ENCODE data around the gene PALD1.
A peak's percentile ranks its signal among the peaks of the same experiment; 100 is the strongest.
"Not testable (repeated sequence)": the region's sequence is repeated elsewhere in the genome, so short reads cannot be mapped to it uniquely, and the experiment has no call there.

Gene PALD1

DNA sequence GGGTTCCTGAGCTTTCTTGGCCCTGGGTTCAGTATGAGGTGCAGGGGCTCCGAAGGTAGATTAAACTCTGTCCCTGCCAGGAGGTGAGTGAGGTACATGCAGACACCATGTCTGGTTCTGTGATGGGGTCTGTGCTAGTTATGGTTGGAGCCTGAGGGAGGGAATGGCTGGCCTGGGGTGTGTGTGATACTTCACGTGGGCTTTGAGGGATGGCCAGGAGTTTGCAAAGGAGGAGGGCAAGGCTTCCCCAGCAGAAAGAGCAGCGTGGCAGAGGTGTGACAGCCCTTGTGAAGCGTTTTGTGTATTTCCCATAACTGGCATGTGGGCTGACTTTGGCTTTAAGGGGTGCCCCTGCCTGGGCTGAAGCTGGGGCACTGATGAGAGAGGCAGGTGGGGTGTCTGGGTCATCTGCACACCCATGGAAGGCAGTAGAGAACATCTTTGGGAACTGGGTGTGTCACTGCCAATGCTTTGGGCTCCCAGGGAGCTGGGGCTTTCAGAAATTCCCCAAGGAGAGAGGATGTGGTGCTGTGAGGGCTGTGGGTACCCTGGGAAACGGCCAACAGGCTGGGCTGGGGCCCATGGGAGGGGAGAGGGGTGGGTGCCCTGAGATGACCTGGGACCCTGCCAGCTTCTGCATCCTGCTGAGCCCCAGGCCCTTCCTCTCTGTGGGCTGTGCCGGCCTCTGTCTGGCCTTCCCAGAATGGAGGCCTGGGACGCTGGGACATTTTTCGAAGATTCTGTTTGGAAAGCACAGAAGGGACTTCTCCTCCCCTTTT lies 4.6 kb downstream of the PALD1 start:
- no peak for DNase-seq

GRCh38 chr10:70483872-70484271 lies 5.3 kb downstream of the PALD1 start:
- not testable (repeated sequence) for DNase-seq

- no peak for DNase-seq
Observed at GRCh38 chr10:70487824-70488223, 9.3 kb downstream of the PALD1 start.

GRCh38 chr10:70490142-70490541 lies 11.6 kb downstream of the PALD1 start:
- no peak for DNase-seq

GRCh38 chr10:70491614-70492013 lies 13.0 kb downstream of the PALD1 start:
- no peak for DNase-seq

- DNase-seq: peak; percentile 13
Observed at GRCh38 chr10:70492786-70493659, 14.5 kb downstream of the PALD1 start.

- DNase-seq: no peak
Observed at GRCh38 chr10:70493660-70494234, 15.2 kb downstream of the PALD1 start.

DNA sequence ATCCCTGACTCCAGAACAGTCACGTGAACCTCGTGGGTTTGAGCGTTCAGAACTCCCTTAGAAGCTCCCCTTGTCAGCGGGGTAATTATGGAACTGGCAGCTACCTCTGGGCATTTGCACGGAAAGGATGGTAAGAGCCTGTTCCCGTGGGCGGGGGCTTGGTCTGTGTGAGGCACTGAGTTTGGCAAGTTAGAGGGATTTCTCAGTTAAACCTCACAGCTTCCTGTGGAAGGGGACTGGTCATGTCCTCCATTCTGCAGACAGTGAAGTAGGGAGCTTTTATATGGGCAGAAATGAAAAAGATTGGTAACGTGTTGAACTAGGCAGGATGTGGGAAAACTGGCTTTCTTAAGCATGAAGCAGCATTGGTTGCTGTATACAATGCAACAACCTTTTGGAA lies 16.0 kb downstream of the PALD1 start:
- DNase-seq: no peak

GRCh38 chr10:70494966-70495365 lies 16.4 kb downstream of the PALD1 start:
- peak; percentile 13 for DNase-seq

GRCh38 chr10:70495691-70496261 lies 17.2 kb downstream of the PALD1 start:
- DNase-seq: no peak

DNA sequence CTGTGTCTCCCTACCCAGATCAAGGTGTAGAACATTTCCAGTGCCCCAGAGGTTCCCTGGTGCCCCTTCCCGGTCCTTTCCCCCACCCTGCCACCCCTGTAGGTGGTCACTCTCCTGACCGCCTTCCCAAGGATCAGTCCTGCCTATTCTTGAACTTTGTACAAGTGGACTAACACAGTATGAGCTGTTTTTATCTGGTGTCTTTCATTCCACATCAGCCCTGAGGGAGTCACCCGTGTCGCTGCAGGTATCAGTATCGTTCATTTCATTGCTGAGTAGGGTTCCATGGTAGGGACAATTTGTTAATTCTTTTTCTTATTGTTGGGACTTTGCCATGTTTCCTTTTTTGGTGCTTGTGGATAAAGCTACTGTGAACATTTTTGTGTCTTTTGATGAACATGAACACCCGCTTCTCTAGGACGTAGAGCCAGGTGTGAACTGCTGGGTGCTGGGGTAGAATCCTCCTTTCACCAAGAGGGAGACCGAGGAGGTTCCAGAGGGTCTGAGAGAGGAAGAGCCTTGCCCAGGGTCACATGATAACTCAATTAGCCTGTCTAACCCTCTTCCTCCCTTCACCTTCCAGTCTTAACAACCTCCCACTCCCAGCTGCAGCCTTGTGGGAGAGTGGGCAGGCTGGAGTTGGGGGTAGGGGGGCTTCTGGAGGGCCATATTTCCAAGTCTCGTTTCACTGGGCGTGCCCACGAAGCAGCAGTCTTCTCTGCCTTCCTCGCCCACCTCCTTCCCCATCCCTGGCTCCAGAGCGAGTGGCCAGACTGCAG lies 18.0 kb downstream of the PALD1 start:
- no peak for DNase-seq

DNA sequence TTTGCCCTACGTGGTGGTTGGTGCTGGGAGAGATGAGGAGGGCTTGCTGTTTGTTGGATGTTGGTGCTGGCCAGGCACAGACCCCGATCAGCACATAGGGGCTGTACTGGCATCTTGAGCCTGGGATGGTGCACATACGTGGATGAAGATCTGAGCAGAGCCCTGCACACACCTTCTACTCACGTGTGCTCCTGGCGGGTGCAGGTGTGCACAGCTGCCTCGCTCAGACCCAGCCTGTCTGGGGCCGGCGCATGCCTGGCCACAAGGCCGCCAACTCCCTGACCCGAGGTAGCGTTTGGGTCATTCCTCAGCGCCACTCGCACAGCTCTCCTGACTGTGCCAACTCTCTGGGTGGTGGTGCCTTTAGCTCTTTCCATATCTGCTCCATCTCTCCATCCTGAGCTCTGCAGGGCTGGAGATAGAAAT lies 18.6 kb downstream of the PALD1 start:
- no peak for DNase-seq

DNA sequence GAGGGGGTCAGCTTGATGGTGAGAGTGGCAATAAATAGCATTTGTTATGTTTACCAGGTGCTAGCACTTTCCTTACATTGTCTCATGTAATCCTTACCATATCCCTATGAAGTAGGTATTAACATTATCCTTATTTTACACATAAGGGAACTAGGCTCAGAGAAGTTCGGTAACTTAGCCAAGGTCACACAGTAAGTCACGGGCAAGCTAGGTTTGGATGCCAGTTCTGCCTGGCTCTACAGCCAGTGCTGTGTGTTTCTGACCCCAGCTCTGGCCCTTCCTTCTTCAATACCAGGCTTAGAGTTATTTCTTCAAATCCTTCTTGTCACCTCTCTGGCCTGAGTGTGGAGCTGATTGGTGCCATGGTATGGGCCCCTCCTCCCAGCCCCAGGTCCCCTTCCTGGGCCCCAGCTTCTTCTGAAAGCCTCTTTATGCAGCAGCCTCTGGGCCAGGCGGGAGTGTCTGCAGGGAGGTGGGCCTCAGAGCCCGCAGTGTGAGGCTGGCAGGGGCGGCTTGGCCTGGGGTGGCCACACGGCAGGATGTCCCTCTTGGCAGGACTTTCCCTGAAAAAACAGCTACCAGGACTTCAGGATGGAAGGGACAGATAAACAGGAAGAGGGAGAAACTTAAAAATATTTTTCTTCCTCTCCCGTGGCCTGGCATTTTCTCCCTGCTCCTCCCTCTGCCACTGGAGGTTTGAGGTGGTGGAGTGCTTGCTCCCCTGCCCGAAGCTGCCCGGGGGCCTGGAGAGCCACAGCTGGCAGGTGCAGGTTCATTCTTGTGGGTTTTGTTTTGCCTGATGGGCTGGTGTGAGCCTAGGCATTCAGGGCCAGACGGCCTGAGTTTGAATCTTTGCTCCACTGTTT lies 20.6 kb downstream of the PALD1 start:
- DNase-seq: no peak

- no peak for DNase-seq
Observed at GRCh38 chr10:70499836-70500167, 21.2 kb downstream of the PALD1 start.

- no peak for DNase-seq
Observed at GRCh38 chr10:70500368-70500767, 21.8 kb downstream of the PALD1 start.

DNA sequence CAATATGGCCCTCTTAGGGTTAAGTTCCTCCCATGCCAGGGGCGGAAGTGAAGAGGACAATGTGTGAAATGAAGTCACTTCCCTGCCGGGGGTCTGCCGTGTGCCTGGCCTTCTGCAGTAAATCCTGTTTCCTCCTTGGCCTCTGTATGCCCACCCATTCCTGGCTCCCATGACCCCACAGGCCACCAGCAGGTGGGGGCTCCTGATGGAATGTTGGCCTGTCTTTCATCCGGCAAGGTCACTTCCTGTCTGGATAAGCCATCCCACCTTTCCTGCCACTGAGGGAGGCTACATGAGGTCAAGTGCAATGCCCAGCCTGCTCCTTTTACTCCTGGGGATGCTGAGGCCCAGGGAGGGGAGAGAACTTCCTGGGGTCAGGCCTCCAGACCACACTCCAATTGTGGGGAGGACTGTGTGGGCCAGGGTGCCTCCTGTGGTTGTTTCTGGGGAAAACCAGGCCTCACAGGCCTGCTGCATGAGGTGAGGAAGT lies 22.3 kb downstream of the PALD1 start:
- no peak for DNase-seq

- DNase-seq: no peak
Observed at GRCh38 chr10:70502406-70502805, 23.8 kb downstream of the PALD1 start.

DNA sequence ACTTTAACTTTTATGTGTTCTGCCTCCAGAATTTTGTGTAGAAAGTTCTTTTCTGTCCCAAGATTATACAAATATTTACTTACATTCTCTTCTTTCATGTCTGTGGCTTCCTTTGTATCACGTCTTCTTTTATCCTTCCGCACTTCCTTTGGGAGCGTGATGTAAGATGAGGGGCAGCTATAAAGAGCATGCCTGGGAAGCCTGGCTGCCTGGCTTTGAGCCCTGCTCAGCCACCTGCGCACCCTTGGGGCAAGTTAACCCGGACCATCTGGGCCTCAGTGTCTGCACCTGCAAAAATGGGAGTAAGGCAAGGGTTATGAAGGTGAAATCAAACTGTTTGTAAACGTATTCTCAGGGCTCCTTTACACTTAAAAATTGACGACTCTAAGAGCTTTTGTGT lies 25.2 kb downstream of the PALD1 start:
- no peak for DNase-seq

GRCh38 chr10:70504521-70505358 lies 26.2 kb downstream of the PALD1 start:
- no peak for DNase-seq

DNA sequence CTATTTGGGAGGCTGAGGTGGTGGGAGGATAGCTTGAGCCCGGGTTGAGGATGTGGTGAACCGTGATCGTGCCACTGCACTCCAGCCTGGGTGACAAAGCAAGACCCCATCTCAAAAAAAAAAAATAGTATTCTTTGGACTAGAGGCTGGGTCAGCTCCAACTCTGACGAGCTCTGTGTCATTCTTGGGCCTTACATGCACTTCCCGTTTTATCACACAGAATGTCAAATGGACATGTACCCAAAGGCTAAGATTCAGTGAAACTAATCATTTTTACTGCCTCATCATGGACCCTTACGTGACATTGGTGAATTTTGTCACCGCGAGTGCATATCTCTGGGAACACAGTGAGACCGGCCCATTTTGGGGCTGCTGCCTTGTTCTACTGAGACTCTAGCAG lies 27.3 kb downstream of the PALD1 start:
- DNase-seq: no peak

DNA sequence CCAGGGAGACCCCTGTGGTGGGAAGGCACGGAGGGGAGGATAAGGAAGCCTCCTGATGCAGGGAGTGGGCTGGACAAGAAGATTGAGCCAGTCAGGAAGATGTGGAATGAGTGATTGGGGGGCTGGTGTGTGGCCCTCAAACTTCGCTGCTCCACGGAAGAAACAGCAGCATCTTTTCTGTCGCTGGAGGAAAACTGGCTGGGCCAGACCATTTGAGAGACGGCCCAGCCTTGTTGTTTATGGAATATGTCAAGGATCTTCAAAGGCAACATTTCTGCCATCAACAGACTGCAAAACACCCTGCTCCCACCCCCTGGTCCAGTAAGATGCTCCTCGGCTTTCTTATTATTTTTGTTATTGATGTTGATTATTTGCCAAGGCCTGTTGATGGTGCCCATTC lies 29.4 kb downstream of the PALD1 start:
- DNase-seq: no peak

All from CD4-positive, alpha-beta T cell treated with Interleukin-12 subunit alpha and Interleukin-12 subunit beta, for 1 hour (primary cell).